Suprapubic skin (tissue), 3 donors: Measurements from ENCODE around the gene ZFYVE28.

ENCODE experiments used
- CTCF ChIP-seq, 2 donors: fragments of 200-600 bp in 1 of 2; fragments of 450-650 bp in 1 of 2; sonication (generic) in 1 of 2; IDR thresholded peaks; one replicate each; pipeline ENCODE4 v1.5.1; 2016 to 2019; ENCODE audit warnings: antibody characterized with exemption in 2 of 2, mild to moderate bottlenecking in 1 of 2, moderate library complexity in 1 of 2
- POLR2A ChIP-seq, 2 donors: fragments of 450-650 bp; IDR thresholded peaks; one replicate each; pipeline ENCODE4 v1.6.1; 2017; ENCODE audit warnings: antibody characterized with exemption in 2 of 2, mild to moderate bottlenecking in 2 of 2, moderate library complexity in 2 of 2

- no peak for TF ChIP-seq CTCF (IDR thresholded peaks at IDR 0.05)
- TF ChIP-seq POLR2A (IDR thresholded peaks at IDR 0.05) = no peak
Measured at GRCh38 chr4:2375427-2375826, 43.0 kb downstream of the ZFYVE28 start.
